HUES48 (cell line): ENCODE measurements around the gene TSFM.

Experiments
- H3K27ac ChIP-seq: one replicate; pipeline ENCODE4 v1.7.0; 2013; ENCODE audit warnings: low read depth, low read length, inconsistent platforms
- H3K27me3 ChIP-seq: 2 replicates; pipeline ENCODE4 v1.6.1; 2013; ENCODE audit warnings: mild to moderate bottlenecking, low read length; ENCODE audit not compliant: control insufficient read depth, insufficient read depth
- H3K36me3 ChIP-seq: 2 replicates; pipeline ENCODE4 v1.6.1; 2013; ENCODE audit warnings: low read length; ENCODE audit not compliant: control insufficient read depth, insufficient read depth
- H3K4me1 ChIP-seq: 2 replicates; pipeline ENCODE4 v1.6.1; 2013; ENCODE audit warnings: mild to moderate bottlenecking, low read length; ENCODE audit not compliant: control insufficient read depth, insufficient read depth
- H3K4me3 ChIP-seq: 2 replicates; pipeline ENCODE4 v1.5.1; 2013; ENCODE audit warnings: mild to moderate bottlenecking, low read depth, low read length
- H3K9ac ChIP-seq: 2 replicates; pipeline ENCODE4 v1.6.1; 2013; ENCODE audit warnings: mild to moderate bottlenecking, low read depth, low read length, moderate library complexity
- H3K9me3 ChIP-seq: 2 replicates; pipeline ENCODE4 v1.6.1; 2013; ENCODE audit warnings: low read length; ENCODE audit not compliant: control insufficient read depth, insufficient read depth

The TSFM gene

DNA sequence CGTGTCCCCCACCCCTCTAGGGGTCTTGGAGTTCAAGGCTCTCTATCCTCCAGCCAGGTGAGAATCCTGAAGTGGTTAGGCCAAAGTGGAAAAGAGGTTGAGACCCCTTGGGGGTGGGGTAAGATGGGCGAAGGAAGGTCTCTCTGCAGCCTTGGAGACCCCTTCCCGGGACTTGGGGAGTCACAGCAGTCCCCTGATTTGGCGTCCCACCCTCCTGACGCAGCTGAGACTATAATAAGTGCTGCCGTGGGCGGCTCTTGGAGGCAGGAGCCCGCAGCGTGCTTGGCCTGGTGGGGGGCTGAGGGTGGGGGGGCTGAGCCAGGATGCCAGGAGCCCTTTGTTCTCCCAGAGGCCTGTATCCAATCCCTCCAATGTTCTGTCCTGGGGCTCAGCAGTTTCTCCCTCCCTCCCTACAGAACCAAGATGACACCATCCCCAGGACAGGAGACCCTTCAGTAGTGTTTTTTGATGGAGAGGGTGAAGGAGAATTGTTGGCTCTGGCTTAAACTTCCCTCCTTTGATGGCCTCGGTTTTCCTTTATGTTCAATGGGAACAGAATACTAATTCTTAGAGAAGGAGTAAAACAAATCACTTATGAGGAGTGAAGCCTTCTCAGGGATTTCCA, 42.6 kb upstream of the TSFM start:
- peaks cover 76% of the 10 kb centered on the region for H3K27me3 ChIP-seq
- no peak overlapping the region for H3K27ac ChIP-seq
- H3K4me1 ChIP-seq = peaks cover 17% of the 10 kb centered on the region
- no peak overlapping the region for H3K4me3 ChIP-seq
- no peaks in the 10 kb centered on the region for H3K36me3 ChIP-seq
- no peaks in the 10 kb centered on the region for H3K9me3 ChIP-seq
- no peak overlapping the region for H3K9ac ChIP-seq

DNA sequence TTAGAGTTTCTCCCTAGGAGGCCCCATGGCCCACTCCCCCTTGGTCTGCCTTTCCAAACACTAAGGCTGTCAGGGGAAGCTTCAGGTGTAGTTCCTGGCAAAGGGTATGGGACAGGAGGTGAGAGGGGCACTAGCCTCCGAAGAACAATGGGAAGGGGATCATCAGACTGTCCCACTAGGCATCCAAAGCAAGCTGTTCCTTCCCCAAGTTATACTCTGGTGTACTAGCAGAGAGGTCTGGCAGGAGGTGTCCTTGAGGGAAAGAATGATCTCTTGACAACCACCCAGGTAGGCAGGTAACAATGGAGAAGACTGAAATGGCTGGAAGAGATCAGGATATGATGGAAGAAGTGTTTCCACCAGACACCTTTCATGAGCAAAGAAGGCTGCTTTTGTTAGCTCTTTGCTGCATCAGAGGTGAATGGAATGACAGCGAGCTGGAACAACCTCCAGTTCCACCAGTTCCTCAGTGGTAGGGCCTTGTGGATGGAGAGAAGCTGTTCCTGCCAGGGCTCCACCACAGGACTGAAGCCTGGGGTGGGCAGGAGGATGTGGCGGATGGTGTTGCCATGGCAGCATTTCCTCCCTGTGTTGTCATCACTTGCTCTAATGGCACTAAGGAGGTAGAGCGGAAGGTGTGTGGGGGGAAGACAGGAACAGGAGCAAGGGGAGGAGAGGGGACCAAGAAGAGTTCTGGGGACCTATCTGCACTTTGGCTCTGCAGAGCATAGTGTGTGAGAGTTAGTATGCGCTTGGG, 41.8 kb upstream of the TSFM start:
- Histone ChIP-seq H3K9ac (no peak overlapping the region), H3K4me1 (peaks cover 13% of the 10 kb centered on the region)

DNA sequence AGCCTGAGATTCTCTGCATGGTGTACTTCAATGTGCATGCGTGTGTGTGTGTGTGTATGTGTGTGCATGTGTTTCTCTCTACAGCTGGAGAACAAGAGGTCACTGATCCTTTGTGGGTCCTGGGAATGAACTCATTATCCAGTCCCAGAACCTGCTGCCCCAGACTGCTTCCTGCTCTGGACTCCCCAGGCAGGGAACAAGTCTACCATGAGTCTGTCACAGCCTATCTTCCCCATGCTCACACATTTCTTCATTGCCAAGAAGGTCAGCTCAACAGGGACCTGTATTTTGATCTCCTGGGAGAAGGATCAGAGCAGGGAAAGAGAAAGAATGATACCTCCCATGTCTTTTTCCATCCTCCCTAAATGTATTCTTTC, 41.2 kb upstream of the TSFM start:
- Histone ChIP-seq H3K4me1 (peaks cover 13% of the 10 kb centered on the region), H3K27me3 (peaks cover 62% of the 10 kb centered on the region), H3K36me3 (peaks cover 4% of the 10 kb centered on the region), H3K9ac (no peak overlapping the region), H3K27ac (no peak overlapping the region), H3K4me3 (no peak overlapping the region), H3K9me3 (no peaks in the 10 kb centered on the region)

More for the DNA sequence above, 41.8 kb upstream of the TSFM start:
- no peaks in the 10 kb centered on the region for H3K36me3 ChIP-seq
- no peak overlapping the region for H3K4me3 ChIP-seq
- no peaks in the 10 kb centered on the region for H3K9me3 ChIP-seq
- H3K27ac ChIP-seq = no peak overlapping the region
- peaks cover 68% of the 10 kb centered on the region for H3K27me3 ChIP-seq

DNA sequence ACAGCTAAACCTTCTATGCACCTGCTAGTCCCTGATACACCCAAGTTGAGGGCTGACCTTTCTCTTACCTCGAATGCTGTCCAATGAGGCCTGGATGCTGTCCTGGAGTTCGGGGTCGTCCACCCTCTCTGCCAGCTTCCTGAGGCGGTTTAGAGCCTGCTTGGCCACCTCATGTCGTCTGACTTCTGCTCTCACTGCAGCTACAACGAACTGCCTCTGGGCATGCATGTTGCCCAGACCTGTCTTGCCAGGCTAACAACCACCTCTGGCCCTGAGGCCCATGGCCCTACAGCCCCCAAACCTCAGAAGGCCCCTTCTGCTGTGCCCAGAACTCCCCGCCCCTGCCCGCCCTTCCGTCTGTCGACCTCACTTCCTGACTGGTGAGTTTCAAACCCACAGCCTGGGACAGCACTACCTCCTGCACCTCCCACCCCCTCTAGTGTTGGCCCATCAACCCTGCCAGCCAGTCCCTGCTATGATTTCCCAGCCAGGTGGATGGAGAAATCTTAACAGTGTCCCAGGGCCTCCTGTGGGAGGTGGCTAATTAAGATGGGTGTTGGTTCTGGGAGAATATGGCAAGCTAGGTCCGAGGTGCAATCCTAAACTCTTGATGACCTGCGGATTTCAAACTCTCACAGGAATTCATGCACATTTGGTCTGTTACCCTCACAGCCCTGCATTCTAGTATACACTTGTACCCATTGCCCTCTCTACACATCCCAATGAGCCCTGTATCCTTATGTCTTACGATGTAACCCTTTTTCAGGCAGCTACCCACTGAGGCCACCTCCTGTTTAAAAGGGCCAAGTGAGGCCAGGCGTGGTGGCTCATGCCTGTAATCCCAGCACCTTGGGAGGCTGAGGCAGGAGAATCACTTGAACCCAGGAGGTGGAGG, 40.5 kb upstream of the TSFM start:
- no peak overlapping the region for H3K4me3 ChIP-seq
- peaks cover 8% of the 10 kb centered on the region; the same call in 1 of the 2 replicates for H3K4me1 ChIP-seq
- no peaks in the 10 kb centered on the region for H3K9me3 ChIP-seq
- peaks cover 56% of the 10 kb centered on the region for H3K27me3 ChIP-seq
- H3K27ac ChIP-seq = no peak overlapping the region
- no peak overlapping the region for H3K9ac ChIP-seq
- peaks cover 11% of the 10 kb centered on the region for H3K36me3 ChIP-seq

DNA sequence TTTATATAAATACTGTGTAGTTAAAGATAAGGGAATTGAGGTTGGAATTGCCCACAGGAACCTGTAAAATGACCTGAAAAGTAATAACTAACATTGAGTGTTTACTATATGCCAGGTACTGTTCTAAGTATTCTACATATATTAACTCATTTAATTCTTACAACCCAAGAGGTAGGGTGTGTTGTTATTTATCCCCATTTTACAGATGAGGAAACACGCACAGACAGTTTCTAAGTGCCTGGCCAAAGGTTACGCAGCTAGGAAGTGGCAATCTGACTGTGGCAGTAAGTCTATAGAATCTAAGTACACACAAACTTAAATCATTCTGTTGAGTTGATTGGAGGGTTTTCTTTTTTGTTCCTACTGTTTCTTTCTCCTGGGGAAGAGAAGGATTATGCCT, 38.8 kb upstream of the TSFM start:
- H3K9ac ChIP-seq = no peak overlapping the region
- no peak overlapping the region for H3K4me3 ChIP-seq
- H3K27me3 ChIP-seq = peaks cover 40% of the 10 kb centered on the region
- H3K4me1 ChIP-seq = peaks cover 8% of the 10 kb centered on the region; the same call in 1 of the 2 replicates
- H3K27ac ChIP-seq = no peak overlapping the region
- peaks cover 25% of the 10 kb centered on the region for H3K36me3 ChIP-seq
- H3K9me3 ChIP-seq = no peaks in the 10 kb centered on the region

DNA sequence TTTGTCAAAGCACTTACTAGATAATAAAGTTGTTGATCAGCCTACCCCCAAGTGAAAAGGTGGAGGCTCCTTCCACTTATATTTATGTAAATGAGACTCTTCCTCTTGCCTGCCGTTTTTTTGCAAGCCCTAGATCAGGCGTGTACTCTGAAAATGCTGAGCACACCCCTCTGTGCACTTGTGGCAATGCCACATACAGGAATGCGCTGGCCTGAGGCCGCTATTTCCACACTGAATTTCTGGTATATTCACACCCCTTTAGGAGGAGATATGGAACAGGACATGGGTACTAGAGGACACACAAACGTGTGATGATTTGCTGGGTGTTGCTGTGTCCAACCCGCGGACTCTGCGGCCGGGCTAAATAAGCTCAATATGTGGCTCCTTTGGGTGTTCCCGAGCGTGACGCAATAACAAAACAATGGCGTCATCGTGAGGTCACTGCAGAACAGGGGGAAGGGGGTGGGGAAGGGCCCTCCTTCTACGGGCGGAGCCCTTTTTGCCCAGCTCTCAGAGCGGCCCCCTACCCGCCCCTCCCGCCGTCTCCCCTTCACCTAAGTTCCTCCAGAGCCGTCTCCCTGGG, 38.3 kb upstream of the TSFM start:
- peak overlapping the region; percentile 92 for H3K4me3 ChIP-seq
- H3K27me3 ChIP-seq = peaks cover 35% of the 10 kb centered on the region
- H3K4me1 ChIP-seq = peaks cover 5% of the 10 kb centered on the region; the same call in 1 of the 2 replicates
- H3K9ac ChIP-seq = peak overlapping the region; percentile 93; the same call in 1 of the 2 replicates
- peaks cover 30% of the 10 kb centered on the region for H3K36me3 ChIP-seq
- H3K27ac ChIP-seq = peak overlapping the region; percentile 99
- H3K9me3 ChIP-seq = no peaks in the 10 kb centered on the region

DNA sequence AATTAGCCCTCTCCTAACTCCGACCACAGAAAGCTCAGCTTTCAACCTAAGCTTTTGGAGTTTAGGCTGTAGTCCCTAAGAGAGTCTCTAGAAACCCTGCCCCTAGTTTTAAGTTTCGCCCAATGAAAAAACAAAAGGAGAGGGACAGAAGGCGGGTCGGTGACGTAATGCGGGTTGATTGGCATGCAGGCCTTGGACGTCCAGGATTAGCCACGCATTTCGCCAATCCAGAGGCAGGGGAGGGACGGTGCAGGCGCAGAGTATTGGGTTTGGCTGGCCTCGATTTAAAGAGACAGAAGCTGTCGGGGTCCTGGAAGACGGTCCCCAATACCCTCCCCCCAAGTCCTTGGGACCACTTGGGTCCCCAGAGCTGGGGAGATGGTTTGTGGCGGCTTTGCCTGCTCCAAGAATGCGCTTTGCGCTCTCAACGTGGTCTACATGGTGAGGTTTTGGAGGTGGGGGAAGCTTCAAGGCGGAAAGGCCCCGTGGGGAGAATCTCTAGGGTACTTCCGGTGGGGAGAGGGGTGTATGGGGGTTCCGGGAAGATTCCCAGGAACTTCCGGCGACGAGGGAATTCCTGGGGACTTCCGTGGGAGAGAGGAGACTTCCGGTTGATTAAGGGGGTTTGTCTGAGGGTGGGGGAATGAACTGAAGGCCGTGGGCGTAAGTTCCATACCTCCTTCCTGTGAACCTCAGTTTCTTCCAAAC, 37.7 kb upstream of the TSFM start, which contains the start of gene TSPAN31:
Gene TSPAN31 (plus strand): TSS at position 263 of the 708 bp plus-strand sequence. CDS start 116 bp downstream, at position 379.
- Histone ChIP-seq H3K27ac (peak within 1 kb of the TSS; percentile 99), H3K4me3 (peak within 1 kb of the TSS; percentile 92), H3K4me1 (no peaks in the 10 kb centered on the region), H3K9ac (peak within 1 kb of the TSS; percentile 93), H3K27me3 (peaks cover 29% of the 10 kb centered on the region), H3K9me3 (no peaks in the 10 kb centered on the region), H3K36me3 (peaks cover 34% of the 10 kb centered on the region)

DNA sequence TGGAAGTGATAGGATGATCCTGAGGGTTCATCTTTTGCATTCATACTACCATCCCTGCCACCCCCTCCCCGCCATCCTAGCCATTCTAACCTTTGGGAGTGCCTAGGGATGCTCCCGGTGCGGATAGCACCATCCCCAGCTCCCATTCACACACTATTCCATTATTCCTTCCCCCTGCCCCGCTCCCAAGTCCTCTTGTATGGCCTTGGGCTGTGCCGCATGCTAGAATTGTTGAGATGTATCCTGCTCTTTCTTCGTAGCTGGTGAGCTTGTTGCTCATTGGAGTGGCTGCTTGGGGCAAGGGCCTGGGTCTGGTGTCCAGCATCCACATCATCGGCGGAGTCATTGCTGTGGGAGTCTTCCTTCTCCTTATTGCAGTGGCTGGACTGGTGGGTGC, 37.1 kb upstream of the TSFM start:
- peak overlapping the region; percentile 99 for H3K27ac ChIP-seq
- H3K27me3 ChIP-seq = peaks cover 23% of the 10 kb centered on the region
- H3K4me1 ChIP-seq = no peaks in the 10 kb centered on the region
- no peaks in the 10 kb centered on the region for H3K9me3 ChIP-seq
- peak overlapping the region; percentile 92 for H3K4me3 ChIP-seq
- H3K9ac ChIP-seq = peak overlapping the region; percentile 93
- H3K36me3 ChIP-seq = peaks cover 39% of the 10 kb centered on the region

DNA sequence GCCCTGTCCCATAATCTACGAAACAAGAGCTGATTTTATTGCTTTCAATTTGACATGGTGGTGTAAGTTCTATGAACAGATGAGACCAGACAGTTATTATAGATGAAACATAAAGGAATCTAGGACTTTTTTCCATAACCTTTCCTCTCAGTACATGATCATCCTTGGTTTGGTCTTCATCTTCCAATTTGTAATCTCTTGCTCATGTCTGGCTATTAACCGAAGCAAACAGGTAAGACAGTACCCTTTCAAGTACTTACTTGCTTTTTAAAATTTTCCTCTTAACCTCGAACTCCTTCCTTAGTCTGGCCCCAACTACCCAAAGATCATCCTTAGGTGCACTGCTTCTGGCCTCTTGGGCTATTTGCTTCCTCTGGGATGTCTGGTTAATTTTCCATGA, 36.6 kb upstream of the TSFM start:
- Histone ChIP-seq H3K4me1 (peaks cover 4% of the 10 kb centered on the region), H3K27ac (peak overlapping the region; percentile 99), H3K36me3 (peaks cover 44% of the 10 kb centered on the region), H3K4me3 (peak overlapping the region; percentile 92), H3K9me3 (no peaks in the 10 kb centered on the region), H3K9ac (no peak overlapping the region), H3K27me3 (peaks cover 18% of the 10 kb centered on the region)

DNA sequence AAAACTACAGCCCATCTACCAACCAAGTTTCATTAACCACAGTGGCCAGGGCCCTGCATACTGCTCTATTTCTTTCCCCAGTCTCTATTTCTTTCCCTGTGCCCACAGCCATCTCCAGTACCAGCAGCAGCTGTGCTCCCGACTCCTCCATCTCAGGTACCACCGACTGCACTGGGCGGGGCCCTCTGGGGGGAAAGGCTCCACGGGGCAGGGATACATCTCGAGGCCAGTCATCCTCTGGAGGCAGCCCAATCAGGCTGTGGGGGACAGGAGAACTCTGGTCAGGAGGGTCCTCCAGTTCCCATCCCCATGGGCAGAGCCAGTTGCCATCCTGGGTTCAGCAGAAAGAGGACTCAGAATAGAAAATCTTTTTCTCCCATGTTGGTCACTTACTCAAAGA, 33.5 kb upstream of the TSFM start:
- Histone ChIP-seq H3K4me3 (no peak overlapping the region), H3K9me3 (no peaks in the 10 kb centered on the region), H3K4me1 (peaks cover 19% of the 10 kb centered on the region), H3K27ac (no peak overlapping the region), H3K9ac (no peak overlapping the region), H3K27me3 (peaks cover 10% of the 10 kb centered on the region), H3K36me3 (peaks cover 45% of the 10 kb centered on the region)
